Spinal cord (tissue), 10 donors: ENCODE results near the gene GGT1. TPM values are rescaled to one million over a fixed set of nuclear protein-coding genes. Genes with fewer than 3 reads are reported as not detected.
A peak's percentile ranks its signal among the peaks of the same experiment; 100 is the strongest.
"Not testable (repeated sequence)": the region's sequence is repeated elsewhere in the genome, so short reads cannot be mapped to it uniquely, and the experiment has no call there.

Experiments
- DNase-seq, 6 donors: peaks; one replicate each; pipeline versions ENCODE4 v3.0.0 to v3.0.0-alpha.2; 2013 to 2015; ENCODE audit warnings: low spot score in 6 of 6, low read depth in 4 of 6
- H3K27ac ChIP-seq: one replicate; pipeline ENCODE4 v1.5.1; 2013; ENCODE audit warnings: low read depth, low read length, control low read depth
- H3K27me3 ChIP-seq: one replicate; pipeline ENCODE4 v1.6.1; 2013; ENCODE audit warnings: low read length; ENCODE audit not compliant: control insufficient read depth, insufficient read depth
- H3K36me3 ChIP-seq: one replicate; pipeline ENCODE4 v1.6.1; 2013; ENCODE audit warnings: low read length; ENCODE audit not compliant: control insufficient read depth, insufficient read depth
- H3K4me1 ChIP-seq: one replicate; pipeline ENCODE4 v1.6.1; 2013; ENCODE audit warnings: low read length; ENCODE audit not compliant: control insufficient read depth, insufficient read depth
- H3K4me3 ChIP-seq: one replicate; pipeline ENCODE4 v1.5.1; 2013; ENCODE audit warnings: low read depth, low read length, control low read depth
- H3K9me3 ChIP-seq: one replicate; pipeline ENCODE4 v1.6.1; 2013; ENCODE audit warnings: low read length; ENCODE audit not compliant: control insufficient read depth, insufficient read depth
- WGBS: methylation state at CpG from one replicate; pipeline ENCODE4 v1.1.5; 2013; ENCODE audit warnings: missing lambda C conversion rate; ENCODE audit not compliant: insufficient coverage; 5-methylcytosine and 5-hydroxymethylcytosine counted together
- long read RNA-seq, 4 donors: transcript quantifications; one replicate each; lab custom pipeline, GENCODE V29; 2026
- polyA plus RNA-seq, 2 donors: library from polyadenylated mRNA; unstranded; fragments of 120-200 nt; gene quantifications; one replicate each; pipeline ENCODE4 v1.2.1, GENCODE V29; 2013; ENCODE audit not compliant: insufficient read length in 2 of 2
- total RNA-seq, 2 donors: library from RNA; depleted of rRNA in 1 of 2; stranded (reverse); fragments of 120-200 nt in 1 of 2; fragments of >200 nt in 1 of 2; gene quantifications; one replicate each; pipeline versions ENCODE4 v1.2.3 to v1.2.4, GENCODE V29; 2013 to 2014
- donor health status: healthy.

Gene GGT1
- total RNA-seq (1 to 10 TPM; 2.3 to 4.4 TPM), polyA plus RNA-seq (1 to 10 TPM; 5.1 to 7.3 TPM)
- long read RNA-seq, donor 1, result 0 reads
- long read RNA-seq, donor 2, result 0 reads
- long read RNA-seq, donor 3, result 0 reads
- long read RNA-seq, donor 4, result 0 reads

DNA sequence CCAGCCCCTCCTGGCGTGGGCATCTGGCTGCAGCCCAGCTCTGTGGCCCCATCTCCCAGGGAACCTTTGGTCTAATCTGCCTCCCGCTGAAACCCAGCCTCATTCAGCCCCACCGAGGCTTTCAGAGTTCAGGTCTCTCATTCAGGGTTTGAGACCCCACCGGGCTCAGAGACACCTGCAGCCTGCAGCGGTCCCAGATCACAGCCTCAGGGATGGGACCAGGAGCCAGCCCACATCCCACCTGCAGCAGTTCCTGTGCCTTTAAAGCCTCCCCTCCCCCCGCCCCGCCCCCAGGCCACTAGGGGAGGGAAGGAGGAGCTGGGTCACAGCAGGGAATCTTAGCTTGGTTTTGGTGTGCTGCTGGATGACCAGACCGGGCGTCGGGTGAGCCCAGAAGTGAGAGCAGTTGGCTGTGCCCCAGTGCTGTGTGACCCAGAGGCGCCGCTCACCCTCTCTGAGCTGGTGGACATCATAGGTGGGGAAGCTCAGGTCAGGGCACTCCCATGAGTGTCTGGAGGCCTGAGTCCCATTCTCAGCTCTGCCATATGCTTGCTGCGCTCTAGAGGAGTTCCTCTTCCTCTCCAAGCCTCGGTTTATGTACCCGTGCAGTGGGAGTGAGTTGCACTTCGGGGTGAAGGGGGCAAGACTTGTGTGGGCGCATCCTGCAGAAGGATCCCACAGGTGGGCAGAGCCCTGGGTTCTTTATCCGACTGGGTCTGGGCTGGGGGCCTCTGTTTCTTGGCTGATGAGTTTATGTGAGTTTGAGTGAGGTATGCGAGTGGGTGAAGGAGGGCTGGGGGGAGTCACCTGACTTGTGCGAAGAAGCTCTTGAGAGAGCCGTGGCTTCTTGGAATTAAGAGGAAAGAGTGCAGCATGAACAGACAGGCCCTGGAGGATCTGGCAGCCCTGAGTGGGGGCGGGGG is at the start of gene GGT1:
Gene GGT1 (plus strand): TSS at position 347 of the 923 bp plus-strand sequence. CDS start 7,889 bp downstream, outside the sequence.
- H3K9me3 ChIP-seq, H3K27ac ChIP-seq, H3K27me3 ChIP-seq, H3K4me3 ChIP-seq, DNase-seq, H3K36me3 ChIP-seq: not testable (repeated sequence)
- WGBS, result 58% methylated on average over 16 of the region's 22 CpGs
- peaks cover 11% of the 10 kb centered on the region for H3K4me1 ChIP-seq

DNA sequence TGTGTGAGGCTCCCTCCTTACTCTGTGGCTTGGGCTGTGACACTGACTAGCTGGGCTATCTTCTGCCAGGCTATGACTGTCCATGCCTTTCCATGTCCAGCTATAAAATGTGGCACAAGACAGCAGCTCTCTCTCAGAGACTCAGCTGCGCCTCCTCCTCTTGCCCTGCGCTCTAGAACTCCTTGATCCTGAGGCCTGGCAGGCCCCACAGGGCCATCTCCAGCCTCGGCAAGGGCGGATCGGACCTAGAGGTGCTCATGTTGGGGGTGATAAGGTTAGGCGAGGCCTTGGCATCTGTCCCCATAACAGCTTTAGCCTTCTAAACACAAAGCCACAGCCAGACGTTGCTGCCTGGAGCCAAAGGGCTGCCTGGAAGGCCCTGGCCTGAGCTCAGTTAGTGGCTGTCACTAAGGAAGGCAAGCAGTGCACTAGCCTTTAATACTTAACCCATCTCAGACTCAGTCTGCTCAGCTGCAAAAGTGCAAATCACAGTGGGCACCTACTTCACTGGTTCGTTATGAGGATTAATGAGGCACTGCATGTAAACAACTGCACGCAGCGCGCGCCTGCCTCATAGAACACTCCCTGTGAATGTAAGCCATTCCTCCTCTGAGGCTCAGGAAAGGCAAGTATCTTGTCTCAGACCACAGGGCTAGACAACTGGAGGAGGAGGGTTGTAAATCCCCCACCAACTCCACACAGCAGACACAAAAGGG is 49.2 kb upstream of the GGT1 start:
- 19% methylated on average over 6 of the region's 12 CpGs for WGBS
- no peaks in the 10 kb centered on the region for H3K9me3 ChIP-seq
- peak overlapping the region; percentile 87 for H3K27ac ChIP-seq
- peaks cover 30% of the 10 kb centered on the region for H3K4me1 ChIP-seq
- DNase-seq, result peak in 3 of 6 donors; percentile 9 to 67 (median 10)
- H3K27me3 ChIP-seq, result no peaks in the 10 kb centered on the region
- H3K36me3 ChIP-seq, result peaks cover 34% of the 10 kb centered on the region
- H3K4me3 ChIP-seq, result peak overlapping the region; percentile 81

DNA sequence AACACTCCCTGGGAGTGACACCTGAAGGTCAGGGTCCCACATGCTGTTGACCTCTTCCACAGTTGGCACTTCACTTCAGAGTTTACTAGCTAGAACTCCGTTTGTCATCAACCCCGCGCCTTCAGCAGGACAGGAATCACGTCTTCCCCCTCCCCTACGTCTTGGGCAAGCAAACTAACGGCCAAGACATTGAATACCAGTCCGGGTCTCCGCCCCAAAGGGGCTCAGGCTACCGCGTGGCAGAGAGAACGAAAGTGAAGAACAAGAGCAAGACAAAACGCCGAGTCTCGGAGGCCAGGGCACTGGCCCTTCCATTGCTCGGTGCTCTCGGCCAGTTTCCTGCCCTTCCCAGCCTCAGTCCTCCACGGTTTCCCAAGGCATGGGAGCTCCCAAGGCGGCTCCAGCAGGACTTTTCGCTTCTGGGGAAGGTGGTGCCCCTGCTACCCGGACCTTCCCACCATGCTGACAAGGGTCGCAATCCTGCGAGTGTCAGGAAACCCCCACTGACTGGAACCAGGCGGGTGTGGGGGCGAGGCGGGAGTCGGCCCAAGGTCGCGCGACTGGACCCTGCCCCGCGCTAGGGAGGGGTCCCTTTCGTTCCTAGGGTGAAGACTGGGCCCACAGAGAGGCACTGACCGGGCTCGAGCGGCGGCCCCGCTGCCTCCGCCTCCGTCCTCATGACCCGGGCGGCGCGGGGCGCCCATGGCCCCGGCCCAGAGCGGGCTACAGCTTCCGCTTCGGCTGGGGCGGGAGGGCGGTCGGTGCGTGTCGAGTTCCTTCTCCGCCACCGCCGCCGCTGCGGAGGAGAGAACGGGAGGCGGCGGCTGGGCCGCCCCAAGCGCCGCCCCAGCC is 48.5 kb upstream of the GGT1 start, which contains the start of gene GUCD1:
Gene GUCD1 (minus strand): TSS at position 826 of the 852 bp plus-strand sequence. CDS start 147 bp downstream, at position 679.
- DNase-seq, result peak in 3 of 6 donors; percentile 6 to 19 (median 18)
- Histone ChIP-seq H3K27ac (peak within 1 kb of the TSS; percentile 99), H3K27me3 (no peaks in the 10 kb centered on the region), H3K9me3 (no peaks in the 10 kb centered on the region), H3K4me1 (peaks cover 30% of the 10 kb centered on the region), H3K4me3 (peak within 1 kb of the TSS; percentile 81), H3K36me3 (peaks cover 33% of the 10 kb centered on the region)
- WGBS, result 0% methylated on average over 64 of the region's 64 CpGs

DNA sequence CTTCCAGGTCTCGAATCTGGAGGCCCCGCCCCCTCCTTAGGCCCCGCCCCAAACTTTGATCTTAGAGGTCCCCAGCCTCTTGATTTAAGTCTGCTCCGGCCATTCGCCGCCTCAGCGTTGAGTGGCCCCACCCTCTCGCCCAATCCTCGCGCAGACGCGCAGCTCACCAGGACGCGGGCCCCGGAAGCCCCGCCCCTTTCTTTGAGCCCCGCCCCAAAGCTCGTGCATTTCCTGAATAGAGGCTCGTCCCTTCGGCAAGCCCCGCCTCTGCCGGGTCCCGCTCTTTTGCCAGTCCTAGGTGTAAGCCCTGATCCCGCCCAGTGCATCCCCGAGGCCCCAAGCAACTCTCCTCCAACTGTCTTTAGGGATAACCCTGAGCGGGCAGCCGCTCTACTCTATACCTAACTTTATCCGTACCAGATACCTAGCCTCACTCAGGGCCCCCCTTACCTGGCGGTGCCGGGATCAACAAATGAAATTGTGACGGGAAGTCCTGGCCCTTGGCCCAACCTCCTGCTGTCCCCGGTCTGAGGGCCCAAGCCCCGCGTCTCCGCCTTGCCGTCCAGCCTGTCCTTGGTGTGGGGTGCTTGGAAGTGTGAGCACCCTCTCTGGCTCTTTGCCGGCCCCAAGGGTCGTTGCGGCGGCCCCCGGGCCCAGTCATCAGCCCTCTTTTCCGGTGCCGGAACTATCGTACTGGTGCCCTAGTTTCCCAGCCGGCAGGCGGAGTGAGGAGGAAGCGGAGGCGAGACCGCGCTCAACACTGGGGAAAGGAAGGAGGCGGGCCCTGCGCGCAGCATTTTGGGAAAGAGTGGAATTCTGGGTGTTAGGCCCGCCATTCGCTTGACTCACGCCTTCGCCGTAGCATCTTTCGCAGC is 47.6 kb upstream of the GGT1 start, which contains the start of gene SNRPD3:
Gene SNRPD3 (plus strand): TSS at position 835 of the 875 bp plus-strand sequence. CDS start 1,676 bp downstream, outside the sequence.
- peaks cover 30% of the 10 kb centered on the region for H3K4me1 ChIP-seq
- 0% methylated on average over 58 of the region's 59 CpGs for WGBS
- peak within 1 kb of the TSS; percentile 99 for H3K27ac ChIP-seq
- no peaks in the 10 kb centered on the region for H3K27me3 ChIP-seq
- no peaks in the 10 kb centered on the region for H3K9me3 ChIP-seq
- peaks cover 32% of the 10 kb centered on the region for H3K36me3 ChIP-seq
- DNase-seq, result peak; percentile 94 to 100 (median 98)
- peak within 1 kb of the TSS; percentile 81 for H3K4me3 ChIP-seq

DNA sequence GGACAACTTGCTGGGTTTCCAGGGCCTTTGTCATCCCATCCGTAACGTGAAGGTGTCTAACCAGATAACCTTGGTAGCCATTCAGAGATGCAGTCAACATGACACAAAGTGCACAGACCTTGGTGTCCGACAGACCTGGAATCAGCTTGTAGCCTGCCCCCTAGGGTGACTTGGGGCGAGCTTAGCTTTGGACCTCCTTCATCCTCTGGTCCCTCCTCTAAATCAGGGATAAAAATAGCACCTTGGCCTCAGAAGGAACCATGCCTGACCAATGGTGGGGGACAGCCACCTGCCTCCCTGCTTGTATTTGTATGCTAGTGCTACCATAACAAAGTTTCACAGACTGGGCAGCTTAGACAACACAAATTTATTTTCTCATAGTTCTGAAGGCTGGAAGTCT is 43.5 kb upstream of the GGT1 start:
- Histone ChIP-seq H3K27me3 (no peaks in the 10 kb centered on the region), H3K4me3 (no peak overlapping the region), H3K36me3 (peaks cover 43% of the 10 kb centered on the region), H3K9me3 (no peaks in the 10 kb centered on the region), H3K27ac (no peak overlapping the region), H3K4me1 (peaks cover 2% of the 10 kb centered on the region)
- no peak for DNase-seq
- WGBS, result 89% methylated on average over 4 of the region's 4 CpGs

DNA sequence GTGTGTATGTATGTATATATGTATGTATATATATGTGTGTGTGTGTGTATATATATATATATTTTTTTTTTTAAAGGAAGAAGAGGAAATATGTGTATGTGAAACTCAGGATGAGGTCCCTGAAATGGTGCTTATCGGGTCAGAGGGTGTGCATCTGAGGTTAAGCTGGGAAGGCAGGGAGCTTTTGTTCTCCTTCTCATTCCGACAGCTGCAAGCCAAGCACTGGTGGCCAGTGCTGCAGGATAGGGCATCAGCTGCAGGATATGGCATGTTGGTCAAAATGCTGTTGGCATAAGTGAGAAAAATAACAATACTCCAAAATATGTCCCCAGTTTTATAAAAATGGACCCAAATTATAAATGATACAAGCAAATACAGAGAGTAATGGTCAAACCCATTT is 39.7 kb upstream of the GGT1 start:
- Histone ChIP-seq H3K4me3 (no peak overlapping the region), H3K4me1 (peaks cover 5% of the 10 kb centered on the region), H3K27me3 (no peaks in the 10 kb centered on the region), H3K27ac (no peak overlapping the region), H3K9me3 (no peaks in the 10 kb centered on the region), H3K36me3 (peaks cover 63% of the 10 kb centered on the region)
- DNase-seq, result no peak
- 89% methylated on average over 1 of the region's 2 CpGs for WGBS

DNA sequence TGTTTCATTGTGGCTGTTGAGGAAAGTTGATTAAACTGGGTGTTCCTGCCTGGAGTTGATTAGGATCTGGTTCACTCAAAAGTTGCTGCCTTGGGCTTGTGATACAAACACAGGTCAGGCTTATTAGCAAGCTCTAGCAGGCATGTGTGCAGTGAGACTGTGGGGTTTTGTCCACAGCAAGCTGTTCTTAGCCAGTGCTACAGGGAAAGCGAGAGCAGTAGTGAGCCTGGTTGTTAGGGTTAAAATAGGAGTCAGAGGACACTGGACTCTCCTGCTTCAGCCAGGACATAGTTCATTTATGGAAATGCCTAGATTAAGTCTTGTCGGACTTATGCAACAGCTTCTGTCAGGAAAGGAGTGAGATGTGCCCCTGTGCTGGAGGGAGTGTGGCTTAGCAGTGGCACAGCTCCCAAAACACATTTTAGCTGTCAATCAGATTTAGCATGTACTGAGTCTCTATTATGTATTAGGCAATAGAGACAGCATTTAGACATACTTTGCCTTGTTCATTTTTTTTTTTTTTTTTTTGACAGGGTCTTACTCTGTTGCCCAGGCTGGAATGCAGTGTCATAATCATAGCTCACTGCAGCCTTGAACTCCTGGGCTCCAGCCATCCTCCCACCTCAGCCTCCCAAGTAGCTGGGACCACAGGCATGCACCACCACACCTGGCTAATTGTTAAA is 38.5 kb upstream of the GGT1 start:
- Histone ChIP-seq H3K4me1 (peaks cover 5% of the 10 kb centered on the region), H3K36me3 (peaks cover 62% of the 10 kb centered on the region), H3K4me3 (no peak overlapping the region), H3K9me3 (no peaks in the 10 kb centered on the region), H3K27me3 (no peaks in the 10 kb centered on the region), H3K27ac (no peak overlapping the region)
- 93% methylated on average over 2 of the region's 2 CpGs for WGBS
- DNase-seq, result no peak

DNA sequence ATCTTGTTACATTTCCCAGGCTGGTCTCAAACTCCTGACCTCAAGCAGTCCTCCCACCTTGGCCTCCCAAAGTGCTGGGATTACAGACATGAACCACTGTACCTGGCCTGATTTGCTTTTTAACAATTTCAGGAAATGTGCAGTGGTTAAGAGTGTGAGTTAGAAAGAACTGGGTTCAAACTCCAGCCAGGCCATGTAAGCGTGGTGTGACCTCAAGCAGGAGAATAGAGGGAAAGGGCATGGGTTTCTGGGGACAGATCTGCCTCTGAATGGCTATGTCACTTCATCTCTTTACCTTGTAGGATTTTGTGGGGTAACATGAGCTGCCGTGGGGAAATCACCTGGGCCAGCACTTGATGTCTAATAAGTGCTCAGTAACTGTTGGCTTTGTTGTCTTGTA is 37.9 kb upstream of the GGT1 start:
- no peak for DNase-seq
- Histone ChIP-seq H3K27ac (no peak overlapping the region), H3K4me1 (peaks cover 5% of the 10 kb centered on the region), H3K4me3 (no peak overlapping the region), H3K27me3 (no peaks in the 10 kb centered on the region), H3K9me3 (no peaks in the 10 kb centered on the region), H3K36me3 (peaks cover 61% of the 10 kb centered on the region)
- WGBS, result 100% methylated on average over 2 of the region's 2 CpGs
